BE2C (cell line): ENCODE measurements around the gene LAMC2.

Source experiments
- DNase-seq: peaks from one replicate; pipeline ENCODE4 v3.0.0-alpha.2; 2020
- H3K27me3 ChIP-seq: fragments of 250-450 bp; sonication (Bioruptor Pico); 2 replicates; pipeline ENCODE4 v1.5.1; 2020; ENCODE audit warnings: mild to moderate bottlenecking
- H3K36me3 ChIP-seq: fragments of 250-450 bp; sonication (Bioruptor Pico); 2 replicates; pipeline ENCODE4 v1.5.1; 2020; ENCODE audit warnings: mild to moderate bottlenecking
- H3K4me1 ChIP-seq: fragments of 250-450 bp; sonication (Bioruptor Pico); 2 replicates; pipeline ENCODE4 v1.5.1; 2020
- H3K4me3 ChIP-seq: 2 replicates; pipeline ENCODE4 v1.5.1; 2011; ENCODE audit warnings: low read depth, low read length
- H3K9me3 ChIP-seq: fragments of 250-450 bp; sonication (Bioruptor Pico); 2 replicates; pipeline ENCODE4 v1.5.1; 2020
- TF ChIP-seq, protein P1 (sequence below): IDR thresholded peaks from 2 replicates; pipeline ENCODE4 v1.5.1; 2012; ENCODE audit warnings: mild to moderate bottlenecking, low read depth, low read length

LAMC2 gene

GRCh38 chr1:183274836-183275235 is 88.8 kb downstream of the LAMC2 start:
- H3K36me3 ChIP-seq: no peaks in the 10 kb centered on the region; the same call in none of the 2 replicates
- no peak for DNase-seq
- TF ChIP-seq, protein P1, sequence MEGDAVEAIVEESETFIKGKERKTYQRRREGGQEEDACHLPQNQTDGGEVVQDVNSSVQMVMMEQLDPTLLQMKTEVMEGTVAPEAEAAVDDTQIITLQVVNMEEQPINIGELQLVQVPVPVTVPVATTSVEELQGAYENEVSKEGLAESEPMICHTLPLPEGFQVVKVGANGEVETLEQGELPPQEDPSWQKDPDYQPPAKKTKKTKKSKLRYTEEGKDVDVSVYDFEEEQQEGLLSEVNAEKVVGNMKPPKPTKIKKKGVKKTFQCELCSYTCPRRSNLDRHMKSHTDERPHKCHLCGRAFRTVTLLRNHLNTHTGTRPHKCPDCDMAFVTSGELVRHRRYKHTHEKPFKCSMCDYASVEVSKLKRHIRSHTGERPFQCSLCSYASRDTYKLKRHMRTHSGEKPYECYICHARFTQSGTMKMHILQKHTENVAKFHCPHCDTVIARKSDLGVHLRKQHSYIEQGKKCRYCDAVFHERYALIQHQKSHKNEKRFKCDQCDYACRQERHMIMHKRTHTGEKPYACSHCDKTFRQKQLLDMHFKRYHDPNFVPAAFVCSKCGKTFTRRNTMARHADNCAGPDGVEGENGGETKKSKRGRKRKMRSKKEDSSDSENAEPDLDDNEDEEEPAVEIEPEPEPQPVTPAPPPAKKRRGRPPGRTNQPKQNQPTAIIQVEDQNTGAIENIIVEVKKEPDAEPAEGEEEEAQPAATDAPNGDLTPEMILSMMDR: no peak
- no peak overlapping the region for H3K4me3 ChIP-seq
- H3K27me3 ChIP-seq: no peaks in the 10 kb centered on the region
- peaks cover 36% of the 10 kb centered on the region for H3K4me1 ChIP-seq
- no peaks in the 10 kb centered on the region for H3K9me3 ChIP-seq

DNA sequence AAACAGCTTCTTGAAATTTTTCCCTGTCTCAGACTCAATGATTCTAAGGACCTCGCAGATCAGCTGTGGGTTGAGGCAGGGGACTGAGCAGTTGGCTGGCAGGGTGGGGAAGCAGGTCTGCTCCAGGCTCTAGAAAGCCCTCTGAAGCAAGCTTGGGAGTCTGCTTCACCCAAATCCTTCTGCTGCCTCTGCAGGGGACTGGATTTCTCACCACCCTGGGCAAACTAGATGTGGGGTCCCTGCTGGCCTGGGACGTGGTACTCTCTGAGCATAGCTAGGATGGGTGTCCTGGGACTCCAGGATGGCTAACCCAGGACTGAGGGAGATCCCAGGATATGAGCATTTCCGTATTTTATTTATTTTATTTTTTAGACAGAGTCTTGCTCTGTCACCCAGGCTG is 89.3 kb downstream of the LAMC2 start:
- no peaks in the 10 kb centered on the region for H3K27me3 ChIP-seq
- no peak for DNase-seq
- no peaks in the 10 kb centered on the region for H3K9me3 ChIP-seq
- H3K4me3 ChIP-seq: no peak overlapping the region
- H3K4me1 ChIP-seq: peaks cover 33% of the 10 kb centered on the region
- no peaks in the 10 kb centered on the region; the same call in none of the 2 replicates for H3K36me3 ChIP-seq
- TF ChIP-seq, protein P1: no peak

DNA sequence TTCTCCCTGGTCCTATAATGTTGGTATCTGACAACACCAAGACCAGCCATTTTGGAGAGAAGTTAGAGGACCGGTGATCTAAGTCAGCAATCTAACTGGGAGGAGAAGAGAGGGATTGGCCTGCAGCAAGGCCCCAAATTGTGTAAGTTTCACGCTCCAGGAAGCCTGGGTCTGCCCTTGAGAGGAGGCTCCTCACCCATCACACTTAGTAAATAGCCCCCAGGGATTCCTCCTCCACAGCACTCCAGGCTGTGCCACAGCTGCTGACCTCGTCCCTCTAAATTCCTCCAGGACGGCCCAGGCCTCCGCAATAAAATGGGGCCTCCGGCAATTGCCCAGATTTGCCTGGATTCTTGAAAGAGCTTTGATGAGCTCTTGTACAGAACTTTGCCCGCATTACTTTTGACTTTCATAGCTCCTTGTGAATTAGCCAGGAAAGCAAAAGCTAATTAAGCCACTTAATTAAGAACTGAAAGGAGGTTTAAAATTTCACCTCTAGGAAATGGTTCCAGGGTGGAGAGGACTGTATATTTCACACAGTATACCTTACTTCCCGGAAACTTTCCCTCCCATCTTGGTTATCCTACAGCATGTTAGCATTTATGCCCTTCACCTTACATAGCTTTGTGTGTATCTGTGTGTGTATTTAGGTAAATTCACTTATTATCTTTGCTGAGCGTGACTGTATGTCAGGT is 90.5 kb downstream of the LAMC2 start:
- no peaks in the 10 kb centered on the region for H3K27me3 ChIP-seq
- H3K9me3 ChIP-seq: no peaks in the 10 kb centered on the region
- H3K4me3 ChIP-seq: no peak overlapping the region
- no peak for DNase-seq
- peaks cover 28% of the 10 kb centered on the region for H3K4me1 ChIP-seq
- TF ChIP-seq, protein P1: no peak
- no peaks in the 10 kb centered on the region; the same call in none of the 2 replicates for H3K36me3 ChIP-seq

- H3K4me3 ChIP-seq: no peak overlapping the region
- TF ChIP-seq, protein P1: no peak
Observed at GRCh38 chr1:183277821-183278738, 92.0 kb downstream of the LAMC2 start.

GRCh38 chr1:183278739-183279591 is 92.9 kb downstream of the LAMC2 start:
- DNase-seq: no peak
- no peak overlapping the region for H3K4me3 ChIP-seq
- TF ChIP-seq, protein P1: no peak

More at GRCh38 chr1:183277821-183278738, 92.0 kb downstream of the LAMC2 start:
- Histone ChIP-seq H3K27me3 (no peaks in the 10 kb centered on the region), H3K4me1 (peaks cover 30% of the 10 kb centered on the region), H3K36me3 (no peaks in the 10 kb centered on the region; the same call in none of the 2 replicates), H3K9me3 (no peaks in the 10 kb centered on the region)
- no peak for DNase-seq

More at GRCh38 chr1:183278739-183279591, 92.9 kb downstream of the LAMC2 start:
- peaks cover 30% of the 10 kb centered on the region for H3K4me1 ChIP-seq
- no peaks in the 10 kb centered on the region for H3K27me3 ChIP-seq
- no peaks in the 10 kb centered on the region; the same call in none of the 2 replicates for H3K36me3 ChIP-seq
- no peaks in the 10 kb centered on the region for H3K9me3 ChIP-seq
